ENCODE results near the gene ELFN2. TPM values are rescaled to one million over a fixed set of nuclear protein-coding genes. Genes with fewer than 3 reads are reported as not detected.

ELFN2 gene
- total RNA-seq, 1 experiment from 2014 or later: 30.8 TPM

DNA sequence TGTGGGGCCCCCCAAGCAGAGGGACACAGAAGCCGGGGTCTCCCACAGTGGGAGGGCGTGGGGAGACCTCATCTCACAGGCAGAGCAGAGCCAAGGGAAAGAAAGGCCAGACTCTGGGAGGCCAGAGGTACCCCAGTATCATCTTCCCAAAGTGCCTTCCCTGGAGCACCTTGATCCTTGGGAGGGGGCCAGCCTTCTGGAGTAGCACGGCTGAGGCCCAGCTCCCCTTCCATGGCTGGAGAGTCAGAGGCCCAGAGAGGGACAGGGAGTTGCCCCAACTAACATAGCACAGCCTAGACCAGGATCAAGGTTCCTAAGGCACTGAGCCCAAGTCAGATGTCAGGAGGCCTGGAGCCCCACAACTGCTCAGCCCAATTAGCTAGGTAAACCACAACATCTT, 50.6 kb downstream of the ELFN2 start:
- POLR2A ChIA-PET (ENCODE audit: unreplicated experiment): no interaction called here
- no TSS peak for BruUV-seq (replicated peaks)

DNA sequence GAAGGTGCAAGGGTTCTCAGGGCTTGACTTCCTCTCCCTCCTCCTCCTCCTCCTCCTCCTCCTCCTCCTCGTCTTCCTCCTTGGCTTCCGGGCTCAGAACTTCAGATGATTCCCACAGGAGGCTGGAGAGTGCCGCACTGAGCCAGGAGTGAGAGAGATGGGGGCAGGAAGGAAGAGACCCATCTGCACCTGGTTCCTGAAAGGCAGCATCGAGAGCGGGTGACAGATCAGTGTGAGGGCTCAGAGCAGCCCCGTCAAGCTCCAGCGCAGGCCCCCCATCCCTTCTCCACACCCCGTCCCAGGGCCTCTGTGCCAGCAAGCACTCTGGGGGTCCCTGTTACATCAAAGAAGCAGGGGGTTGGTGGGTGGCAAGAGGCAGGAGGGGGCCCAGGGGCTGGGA, 51.5 kb downstream of the ELFN2 start:
- POLR2A ChIA-PET (ENCODE audit: unreplicated experiment): no interaction called here
- no peak for DNase-seq

More for the DNA sequence above, 50.6 kb downstream of the ELFN2 start:
- Histone ChIP-seq H3K79me2 (ENCODE audit: low read depth) (no peaks in the 10 kb centered on the region), H3K27me3 (ENCODE audit: insufficient read depth, low read depth) (no peaks in the 10 kb centered on the region), H3K27ac (no peak overlapping the region), H3K4me2 (no peak overlapping the region), H4K20me1 (ENCODE audit: insufficient read depth) (no peaks in the 10 kb centered on the region), H3K4me3 (no peak overlapping the region), H3K9me2 (ENCODE audit: insufficient read depth) (no peaks in the 10 kb centered on the region), H3F3A (ENCODE audit: insufficient read depth, low read depth) (peaks cover 18% of the 10 kb centered on the region; the same call in 1 of the 2 replicates), H2AFZ (no peak overlapping the region), H3K4me1 (replicated peaks; ENCODE audit: insufficient read depth) (peaks cover 9% of the 10 kb centered on the region), H3K36me3 (ENCODE audit: low read depth) (0 out of 2 replicates have a peak, but pooled peaks cover 4% of the 10 kb centered on the region), H3K9me3 (ENCODE audit: insufficient read depth, low read depth) (no peaks in the 10 kb centered on the region)
- intact Hi-C loops (cut with micrococcal nuclease; ENCODE audit: unreplicated experiment): no loop called here
- TF ChIP-seq, protein P1, sequence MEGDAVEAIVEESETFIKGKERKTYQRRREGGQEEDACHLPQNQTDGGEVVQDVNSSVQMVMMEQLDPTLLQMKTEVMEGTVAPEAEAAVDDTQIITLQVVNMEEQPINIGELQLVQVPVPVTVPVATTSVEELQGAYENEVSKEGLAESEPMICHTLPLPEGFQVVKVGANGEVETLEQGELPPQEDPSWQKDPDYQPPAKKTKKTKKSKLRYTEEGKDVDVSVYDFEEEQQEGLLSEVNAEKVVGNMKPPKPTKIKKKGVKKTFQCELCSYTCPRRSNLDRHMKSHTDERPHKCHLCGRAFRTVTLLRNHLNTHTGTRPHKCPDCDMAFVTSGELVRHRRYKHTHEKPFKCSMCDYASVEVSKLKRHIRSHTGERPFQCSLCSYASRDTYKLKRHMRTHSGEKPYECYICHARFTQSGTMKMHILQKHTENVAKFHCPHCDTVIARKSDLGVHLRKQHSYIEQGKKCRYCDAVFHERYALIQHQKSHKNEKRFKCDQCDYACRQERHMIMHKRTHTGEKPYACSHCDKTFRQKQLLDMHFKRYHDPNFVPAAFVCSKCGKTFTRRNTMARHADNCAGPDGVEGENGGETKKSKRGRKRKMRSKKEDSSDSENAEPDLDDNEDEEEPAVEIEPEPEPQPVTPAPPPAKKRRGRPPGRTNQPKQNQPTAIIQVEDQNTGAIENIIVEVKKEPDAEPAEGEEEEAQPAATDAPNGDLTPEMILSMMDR (conservative IDR thresholded peaks at IDR 0.05): no peak
- TF ChIP-seq EZH2 (IDR thresholded peaks at IDR 0.05; ENCODE audit: low read depth): no peak
- CTCF ChIA-PET: no interaction called here
- DNase-seq: no peak

DNA sequence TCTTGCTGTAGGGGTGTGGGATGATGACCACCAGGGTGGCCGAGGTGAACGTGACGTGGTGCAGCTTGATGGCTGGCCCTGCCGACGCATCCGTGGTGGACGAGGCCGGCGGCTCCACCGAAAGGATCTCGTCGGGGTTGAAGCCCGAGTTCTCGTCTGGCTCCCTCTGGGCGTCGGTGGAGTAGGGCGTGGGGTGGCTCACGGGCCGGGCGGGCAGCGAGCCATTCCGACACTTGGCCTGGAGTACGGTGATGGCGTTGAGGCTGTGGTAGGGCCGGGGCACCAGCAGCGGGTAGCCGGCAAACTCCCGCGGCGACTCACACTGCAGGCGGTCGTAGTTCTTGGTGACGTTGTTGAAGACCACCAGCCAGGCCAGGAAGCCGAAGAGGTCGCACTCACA, 52.7 kb downstream of the ELFN2 start:
- H3K27me3 ChIP-seq (ENCODE audit: insufficient read depth, low read depth): no peaks in the 10 kb centered on the region
- H3K4me3 ChIP-seq: no peak overlapping the region
- no peak overlapping the region for H2AFZ ChIP-seq
- ChIA-PET POLR2A (ENCODE audit: unreplicated experiment) (no interaction called here), CTCF (no interaction called here)
- no peak for DNase-seq
- no peaks in the 10 kb centered on the region for H4K20me1 ChIP-seq (ENCODE audit: insufficient read depth)
- intact Hi-C loops (cut with micrococcal nuclease; ENCODE audit: unreplicated experiment): no loop called here
- no peaks in the 10 kb centered on the region for H3K9me2 ChIP-seq (ENCODE audit: insufficient read depth)
- H3K79me2 ChIP-seq (ENCODE audit: low read depth): no peaks in the 10 kb centered on the region
- H3K4me1 ChIP-seq (replicated peaks; ENCODE audit: insufficient read depth): peaks cover 9% of the 10 kb centered on the region
- TF ChIP-seq EZH2 (IDR thresholded peaks at IDR 0.05; ENCODE audit: low read depth): no peak
- TF ChIP-seq, protein P1 (conservative IDR thresholded peaks at IDR 0.05): no peak
- no peak overlapping the region for H3K4me2 ChIP-seq
- H3K9me3 ChIP-seq (ENCODE audit: insufficient read depth, low read depth): no peaks in the 10 kb centered on the region
- peaks cover 3% of the 10 kb centered on the region; the same call in 1 of the 2 replicates for H3F3A ChIP-seq (ENCODE audit: insufficient read depth, low read depth)
- 0 out of 2 replicates have a peak, but pooled peaks cover 4% of the 10 kb centered on the region for H3K36me3 ChIP-seq (ENCODE audit: low read depth)
- no peak overlapping the region for H3K27ac ChIP-seq
- BruUV-seq (replicated peaks): no TSS peak

More for the DNA sequence above, 51.5 kb downstream of the ELFN2 start:
- TF ChIP-seq EZH2 (IDR thresholded peaks at IDR 0.05; ENCODE audit: low read depth): no peak
- TF ChIP-seq, protein P1 (conservative IDR thresholded peaks at IDR 0.05): no peak
- Histone ChIP-seq H3K4me2 (no peak overlapping the region), H3K27me3 (ENCODE audit: insufficient read depth, low read depth) (no peaks in the 10 kb centered on the region), H3K36me3 (ENCODE audit: low read depth) (0 out of 2 replicates have a peak, but pooled peaks cover 4% of the 10 kb centered on the region), H3K79me2 (ENCODE audit: low read depth) (no peaks in the 10 kb centered on the region), H3K9me3 (ENCODE audit: insufficient read depth, low read depth) (no peaks in the 10 kb centered on the region), H3K27ac (no peak overlapping the region), H4K20me1 (ENCODE audit: insufficient read depth) (no peaks in the 10 kb centered on the region), H3K4me1 (replicated peaks; ENCODE audit: insufficient read depth) (peaks cover 9% of the 10 kb centered on the region), H3K9me2 (ENCODE audit: insufficient read depth) (no peaks in the 10 kb centered on the region), H3F3A (ENCODE audit: insufficient read depth, low read depth) (peaks cover 13% of the 10 kb centered on the region; the same call in 1 of the 2 replicates), H2AFZ (no peak overlapping the region), H3K4me3 (no peak overlapping the region)
- BruUV-seq (replicated peaks): no TSS peak
- CTCF ChIA-PET: no interaction called here
- intact Hi-C loops (cut with micrococcal nuclease; ENCODE audit: unreplicated experiment): no loop called here
